ENCODE results near the gene DYRK1A.

The DYRK1A gene

DNA sequence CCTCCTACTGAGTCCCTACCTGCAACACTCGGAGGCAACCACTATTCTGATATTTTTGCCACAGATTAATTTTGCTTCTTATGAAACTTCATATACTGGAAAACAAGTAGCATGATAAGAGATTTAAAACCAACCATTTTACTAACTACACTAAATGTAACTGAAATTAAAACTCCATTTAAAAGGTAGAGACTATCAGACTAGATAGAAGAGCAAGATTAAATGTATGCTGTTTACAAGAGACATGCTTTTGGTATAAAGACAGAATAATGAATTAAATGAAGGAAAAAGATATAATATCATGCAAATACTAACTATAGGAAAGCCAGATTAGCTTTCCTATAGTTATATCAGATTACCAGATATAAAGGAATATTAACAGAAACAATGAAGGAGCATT is 175.9 kb downstream of the DYRK1A start:
- Histone ChIP-seq H3K9ac (ENCODE audit: low read length) (no peak overlapping the region), H3K9me2 (replicated peaks; ENCODE audit: insufficient read depth, low read length) (no peaks in the 10 kb centered on the region), H4K20me1 (ENCODE audit: low read depth, low read length) (no peaks in the 10 kb centered on the region), H3F3A (ENCODE audit: insufficient read depth) (no peaks in the 10 kb centered on the region), H3K4me3 (ENCODE audit: insufficient read depth, low read length, poor library complexity, severe bottlenecking) (no peak overlapping the region), H3K4me2 (ENCODE audit: low read depth, low read length, poor library complexity, severe bottlenecking) (no peak overlapping the region), H3K27ac (ENCODE audit: low read depth, low read length) (no peak overlapping the region), H3K79me2 (ENCODE audit: insufficient read depth, low read length) (no peaks in the 10 kb centered on the region), H3K27me3 (ENCODE audit: low read length) (no peaks in the 10 kb centered on the region), H3K9me3 (ENCODE audit: insufficient read depth, low read length) (no peaks in the 10 kb centered on the region), H2AFZ (ENCODE audit: low read depth, low read length, severe bottlenecking) (no peak overlapping the region), H3K36me3 (ENCODE audit: low read length) (no peaks in the 10 kb centered on the region)
- TF ChIP-seq EZH2phosphoT487 (conservative IDR thresholded peaks at IDR 0.05; ENCODE audit: low read length), result no peak
- TF ChIP-seq, protein P1, sequence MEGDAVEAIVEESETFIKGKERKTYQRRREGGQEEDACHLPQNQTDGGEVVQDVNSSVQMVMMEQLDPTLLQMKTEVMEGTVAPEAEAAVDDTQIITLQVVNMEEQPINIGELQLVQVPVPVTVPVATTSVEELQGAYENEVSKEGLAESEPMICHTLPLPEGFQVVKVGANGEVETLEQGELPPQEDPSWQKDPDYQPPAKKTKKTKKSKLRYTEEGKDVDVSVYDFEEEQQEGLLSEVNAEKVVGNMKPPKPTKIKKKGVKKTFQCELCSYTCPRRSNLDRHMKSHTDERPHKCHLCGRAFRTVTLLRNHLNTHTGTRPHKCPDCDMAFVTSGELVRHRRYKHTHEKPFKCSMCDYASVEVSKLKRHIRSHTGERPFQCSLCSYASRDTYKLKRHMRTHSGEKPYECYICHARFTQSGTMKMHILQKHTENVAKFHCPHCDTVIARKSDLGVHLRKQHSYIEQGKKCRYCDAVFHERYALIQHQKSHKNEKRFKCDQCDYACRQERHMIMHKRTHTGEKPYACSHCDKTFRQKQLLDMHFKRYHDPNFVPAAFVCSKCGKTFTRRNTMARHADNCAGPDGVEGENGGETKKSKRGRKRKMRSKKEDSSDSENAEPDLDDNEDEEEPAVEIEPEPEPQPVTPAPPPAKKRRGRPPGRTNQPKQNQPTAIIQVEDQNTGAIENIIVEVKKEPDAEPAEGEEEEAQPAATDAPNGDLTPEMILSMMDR (IDR thresholded peaks at IDR 0.05; ENCODE audit: insufficient read depth, low read length, poor library complexity, severe bottlenecking), result no peak

DNA sequence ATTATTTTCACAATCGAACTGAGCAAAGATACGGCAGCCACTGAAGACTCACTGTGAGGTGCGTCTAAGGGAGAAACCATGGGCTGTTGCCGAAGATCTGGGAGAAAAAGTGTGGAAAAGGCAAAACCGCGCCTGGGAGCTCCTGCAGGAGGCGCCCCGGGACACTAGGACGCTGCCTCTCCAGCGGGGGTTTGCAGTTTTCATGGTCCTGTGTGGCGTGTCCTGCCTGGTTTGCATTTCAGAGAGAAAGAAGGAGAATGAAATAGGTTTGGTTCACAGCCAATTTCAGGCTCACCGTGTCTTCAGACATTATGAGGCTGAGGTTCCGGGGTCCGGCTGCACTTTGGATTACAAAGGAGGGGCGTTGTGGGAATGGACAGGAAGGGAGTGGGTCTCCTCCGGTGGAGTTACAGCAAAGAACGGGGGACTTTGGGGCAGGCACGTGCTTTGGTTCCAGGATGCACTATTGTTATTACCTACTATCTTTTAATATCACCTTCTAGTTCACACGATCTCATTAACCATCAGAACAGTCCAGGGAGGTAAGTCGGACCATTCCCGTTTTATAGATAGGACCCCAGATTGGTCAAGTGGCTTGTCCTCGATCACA is 179.8 kb downstream of the DYRK1A start:
- Histone ChIP-seq H2AFZ (ENCODE audit: low read depth, low read length, severe bottlenecking) (no peak overlapping the region), H3K79me2 (ENCODE audit: insufficient read depth, low read length) (no peaks in the 10 kb centered on the region), H3K9ac (ENCODE audit: low read length) (no peak overlapping the region), H3K9me3 (ENCODE audit: insufficient read depth, low read length) (no peaks in the 10 kb centered on the region), H3K9me2 (replicated peaks; ENCODE audit: insufficient read depth, low read length) (no peaks in the 10 kb centered on the region), H3F3A (ENCODE audit: insufficient read depth) (no peaks in the 10 kb centered on the region), H3K4me3 (ENCODE audit: insufficient read depth, low read length, poor library complexity, severe bottlenecking) (no peak overlapping the region), H3K36me3 (ENCODE audit: low read length) (no peaks in the 10 kb centered on the region), H3K27ac (ENCODE audit: low read depth, low read length) (no peak overlapping the region), H4K20me1 (ENCODE audit: low read depth, low read length) (no peaks in the 10 kb centered on the region), H3K4me2 (ENCODE audit: low read depth, low read length, poor library complexity, severe bottlenecking) (no peak overlapping the region), H3K27me3 (ENCODE audit: low read length) (no peaks in the 10 kb centered on the region)
- TF ChIP-seq, protein P1 (IDR thresholded peaks at IDR 0.05; ENCODE audit: insufficient read depth, low read length, poor library complexity, severe bottlenecking), result no peak
- no peak for TF ChIP-seq EZH2phosphoT487 (conservative IDR thresholded peaks at IDR 0.05; ENCODE audit: low read length)

DNA sequence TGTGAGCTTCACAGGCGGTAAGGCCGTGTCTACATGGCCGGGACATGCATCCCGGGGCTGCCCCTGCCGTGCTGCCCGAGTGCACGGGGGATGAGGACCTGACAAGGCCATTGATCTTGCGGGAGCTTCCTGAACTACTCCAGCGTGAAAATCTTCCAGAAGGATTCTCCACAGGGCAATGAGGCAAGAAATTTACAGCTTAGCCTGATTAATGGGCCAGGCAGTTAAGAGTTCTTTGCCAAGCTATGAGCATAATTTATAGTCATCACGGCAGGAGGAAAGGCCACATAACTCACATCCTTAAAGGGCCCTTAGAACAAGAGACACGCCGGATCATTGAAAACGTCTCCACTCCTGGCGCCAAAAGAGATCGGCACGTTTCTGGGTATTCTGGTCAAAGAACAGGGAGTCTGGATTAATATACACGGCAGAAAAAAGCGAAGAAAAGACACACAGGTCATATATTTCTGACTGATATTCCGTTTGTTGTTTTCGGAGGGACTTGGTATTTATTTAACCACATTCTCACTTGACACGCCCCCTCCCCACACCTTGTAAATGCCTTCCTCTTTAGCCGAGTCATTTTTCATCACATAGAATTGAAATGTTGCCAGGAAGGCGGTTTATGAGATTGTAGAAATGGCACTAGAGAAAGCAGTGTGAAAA is 180.5 kb downstream of the DYRK1A start:
- Histone ChIP-seq H3K4me3 (ENCODE audit: insufficient read depth, low read length, poor library complexity, severe bottlenecking) (no peak overlapping the region), H3K79me2 (ENCODE audit: insufficient read depth, low read length) (no peaks in the 10 kb centered on the region), H3K9me3 (ENCODE audit: insufficient read depth, low read length) (no peaks in the 10 kb centered on the region), H4K20me1 (ENCODE audit: low read depth, low read length) (no peaks in the 10 kb centered on the region), H3K9me2 (replicated peaks; ENCODE audit: insufficient read depth, low read length) (no peaks in the 10 kb centered on the region), H3K36me3 (ENCODE audit: low read length) (no peaks in the 10 kb centered on the region), H3F3A (ENCODE audit: insufficient read depth) (no peaks in the 10 kb centered on the region), H2AFZ (ENCODE audit: low read depth, low read length, severe bottlenecking) (no peak overlapping the region), H3K27ac (ENCODE audit: low read depth, low read length) (no peak overlapping the region), H3K9ac (ENCODE audit: low read length) (no peak overlapping the region), H3K4me2 (ENCODE audit: low read depth, low read length, poor library complexity, severe bottlenecking) (no peak overlapping the region), H3K27me3 (ENCODE audit: low read length) (no peaks in the 10 kb centered on the region)
- TF ChIP-seq, protein P1 (IDR thresholded peaks at IDR 0.05; ENCODE audit: insufficient read depth, low read length, poor library complexity, severe bottlenecking), result no peak
- TF ChIP-seq EZH2phosphoT487 (conservative IDR thresholded peaks at IDR 0.05; ENCODE audit: low read length), result no peak
